AG10803 (cell line): ENCODE measurements around the gene CNNM2.

Experiments
- DNase-seq: peaks from one replicate; pipeline ENCODE4 v3.0.0; 2010; ENCODE audit warnings: low read depth
- H3K4me3 ChIP-seq: 2 replicates; pipeline ENCODE4 v1.5.1; 2011; ENCODE audit warnings: mild to moderate bottlenecking, low read length, control low read depth
- CTCF ChIP-seq: conservative IDR thresholded peaks from 2 replicates; pipeline ENCODE4 v1.5.1; 2011; ENCODE audit warnings: mild to moderate bottlenecking, low read length, control low read depth, inconsistent platforms

The CNNM2 gene

DNA sequence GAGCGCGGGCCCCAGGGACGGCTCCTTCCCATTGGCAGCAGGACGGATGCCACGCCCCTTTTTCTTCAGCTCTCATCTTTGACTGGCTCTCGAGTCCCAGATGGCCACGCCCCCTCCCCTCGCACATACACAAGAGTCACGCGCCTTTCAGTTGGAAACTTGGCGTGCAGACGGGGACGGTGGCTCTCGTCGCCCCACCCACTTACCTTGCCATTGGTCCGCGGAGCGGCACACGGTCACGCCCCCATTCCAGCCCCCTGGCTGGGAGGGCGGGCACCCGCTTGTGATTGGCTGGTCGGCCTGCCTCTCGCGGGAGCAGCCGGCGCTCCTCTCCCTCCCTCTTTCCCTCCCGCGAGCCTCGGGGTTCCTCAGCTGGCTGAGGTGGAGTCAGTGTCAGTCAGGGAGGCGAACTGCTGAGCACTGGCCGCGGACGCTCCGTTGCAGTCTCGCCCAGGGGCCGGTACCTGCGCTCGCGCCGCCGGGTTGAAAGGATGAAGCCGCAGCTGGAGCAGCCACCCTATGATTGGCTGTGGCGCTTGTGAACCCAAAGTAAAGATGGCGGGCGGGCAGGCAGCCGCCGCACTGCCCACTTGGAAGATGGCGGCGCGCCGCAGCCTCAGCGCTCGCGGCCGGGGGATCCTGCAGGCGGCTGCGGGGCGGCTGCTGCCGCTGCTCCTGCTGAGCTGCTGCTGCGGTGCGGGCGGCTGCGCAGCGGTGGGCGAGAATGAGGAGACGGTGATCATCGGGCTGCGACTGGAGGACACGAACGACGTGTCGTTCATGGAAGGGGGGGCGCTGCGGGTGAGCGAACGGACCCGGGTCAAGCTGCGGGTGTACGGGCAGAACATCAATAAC, at the start of gene CNNM2:
Gene CNNM2, plus strand, starts transcription at position 333 of the 855 bp plus-strand sequence. Its CDS starts 187 bp downstream, at position 520.
- no peak for TF ChIP-seq CTCF
- DNase-seq, result peak; percentile 100
- H3K4me3 ChIP-seq, result peak within 1 kb of the TSS; percentile 97

DNA sequence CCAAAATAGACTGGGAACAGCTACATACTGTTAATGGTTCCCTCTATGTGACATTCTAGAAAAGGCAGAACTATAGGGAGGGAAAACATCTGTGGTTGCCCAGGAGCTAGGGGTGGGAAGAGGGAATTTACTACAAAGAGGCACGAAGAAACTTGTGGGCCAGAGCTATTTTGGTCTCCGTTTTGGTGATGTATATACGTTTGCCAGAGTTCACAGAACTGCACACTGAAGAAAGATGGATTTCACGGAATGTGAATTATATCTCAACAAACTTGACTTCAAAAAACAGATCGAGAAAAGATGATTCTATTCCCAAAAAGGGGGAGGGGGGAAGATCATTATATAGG, 49.2 kb upstream of the CNNM2 start:
- H3K4me3 ChIP-seq, result peak overlapping the region; percentile 67
- peak; percentile 8 for DNase-seq
- no peak for TF ChIP-seq CTCF

DNA sequence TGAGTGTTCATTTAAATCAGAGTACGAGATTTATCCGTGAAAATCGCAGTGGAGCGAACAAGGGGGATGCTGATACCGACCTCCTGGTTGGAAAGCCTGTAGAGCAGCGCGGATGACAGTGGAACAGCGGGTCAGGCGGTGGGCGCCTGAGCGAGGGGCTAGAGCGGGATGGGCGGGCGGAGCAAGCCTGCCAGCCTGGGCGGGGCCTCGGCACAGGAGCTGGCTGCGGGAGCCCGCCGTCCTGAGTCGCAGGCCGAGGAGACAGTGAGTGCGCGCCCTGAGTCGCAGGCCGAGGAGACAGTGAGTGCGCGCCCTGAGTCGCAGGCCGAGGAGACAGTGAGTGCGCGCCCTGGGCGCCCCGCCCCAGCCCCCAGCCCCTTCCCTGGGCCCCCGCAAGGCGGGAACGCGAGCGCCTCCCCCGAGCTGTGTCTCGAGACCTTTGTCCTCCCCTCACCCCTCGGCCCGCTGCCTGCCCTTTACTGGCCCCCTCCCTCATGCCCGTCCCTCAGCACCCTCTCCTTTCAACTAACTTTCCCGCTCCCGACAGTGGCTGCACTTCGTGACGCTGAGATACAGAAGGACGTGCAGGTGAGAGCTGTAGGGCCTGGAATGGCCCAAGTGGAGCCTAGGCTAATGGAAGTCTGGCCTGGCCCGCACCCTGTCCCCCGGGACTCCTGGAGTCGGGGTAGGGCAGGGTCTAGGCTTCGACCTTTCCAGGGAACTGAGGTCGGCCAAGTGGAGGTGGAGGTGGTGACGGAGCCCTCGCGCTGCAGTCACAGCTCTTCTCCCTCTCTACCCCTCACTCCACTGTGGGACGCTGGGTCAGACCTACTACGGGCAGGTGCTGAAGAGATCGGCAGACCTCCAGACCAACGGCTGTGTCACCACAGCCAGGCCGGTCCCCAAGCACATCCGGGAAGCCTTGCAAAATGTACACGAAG, 48.6 kb upstream of the CNNM2 start, which contains the start of gene AS3MT:
Gene AS3MT, plus strand, starts transcription at position 213 of the 941 bp plus-strand sequence. Its CDS starts 123 bp downstream, at position 336.
- TF ChIP-seq CTCF, result no peak
- DNase-seq, result peak; percentile 20
- H3K4me3 ChIP-seq, result peak within 1 kb of the TSS; percentile 67

DNA sequence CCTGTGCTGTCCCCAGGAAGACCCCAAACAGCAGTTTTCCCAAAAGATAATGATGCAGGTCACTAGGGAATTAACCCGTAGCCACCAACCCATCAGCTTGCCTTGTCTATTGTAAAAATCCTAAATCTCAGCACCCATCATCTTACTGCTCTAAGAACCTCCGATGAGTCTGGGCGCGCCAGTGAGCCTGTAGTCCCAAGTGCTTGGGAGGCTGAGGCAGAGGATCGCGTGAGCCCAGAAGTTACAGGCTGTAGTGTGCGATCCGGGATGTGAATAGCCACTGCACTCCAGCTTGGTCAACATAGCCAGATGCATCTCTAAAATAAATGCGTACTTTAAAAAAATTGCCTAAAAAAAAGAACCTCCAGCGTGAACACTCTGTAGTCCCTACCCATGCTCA, 47.9 kb upstream of the CNNM2 start:
- no peak for TF ChIP-seq CTCF
- DNase-seq, result no peak
- H3K4me3 ChIP-seq, result peak overlapping the region; percentile 67

DNA sequence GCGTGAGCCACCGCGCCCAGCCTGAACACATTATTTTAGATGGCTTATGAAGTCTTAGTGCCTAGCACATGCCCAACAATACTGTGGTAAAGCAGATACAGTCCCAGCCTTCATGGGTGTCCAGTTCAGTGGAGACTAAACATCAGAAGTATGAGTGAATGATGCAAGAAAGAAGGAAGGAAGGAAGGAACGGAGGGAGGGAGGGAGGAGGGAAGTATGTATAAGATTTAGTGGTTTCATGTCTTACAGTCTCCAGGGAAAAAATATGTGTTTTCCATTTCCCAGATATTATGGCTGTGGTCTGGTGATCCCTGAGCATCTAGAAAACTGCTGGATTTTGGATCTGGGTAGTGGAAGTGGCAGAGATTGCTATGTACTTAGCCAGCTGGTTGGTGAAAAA, 45.9 kb upstream of the CNNM2 start:
- no peak overlapping the region for H3K4me3 ChIP-seq
- TF ChIP-seq CTCF, result no peak
- DNase-seq, result peak; percentile 10

GRCh38 chr10:102876747-102877153, 41.3 kb upstream of the CNNM2 start:
- no peak for TF ChIP-seq CTCF
- DNase-seq, result no peak

More at GRCh38 chr10:102876747-102877153, 41.3 kb upstream of the CNNM2 start:
- H3K4me3 ChIP-seq, result no peak overlapping the region
